GM18870 (cell line): ENCODE data around the gene EPB41L5.
"Not testable (repeated sequence)": the region's sequence is repeated elsewhere in the genome, so short reads cannot be mapped to it uniquely, and the experiment has no call there.

ENCODE experiments used
- ATAC-seq: cut with Tn5 transposase; IDR thresholded peaks from one replicate; pipeline ENCODE4 v1.9.1; 2021; ENCODE audit warnings: moderate library complexity; ENCODE audit not compliant: unreplicated experiment

Gene EPB41L5

DNA sequence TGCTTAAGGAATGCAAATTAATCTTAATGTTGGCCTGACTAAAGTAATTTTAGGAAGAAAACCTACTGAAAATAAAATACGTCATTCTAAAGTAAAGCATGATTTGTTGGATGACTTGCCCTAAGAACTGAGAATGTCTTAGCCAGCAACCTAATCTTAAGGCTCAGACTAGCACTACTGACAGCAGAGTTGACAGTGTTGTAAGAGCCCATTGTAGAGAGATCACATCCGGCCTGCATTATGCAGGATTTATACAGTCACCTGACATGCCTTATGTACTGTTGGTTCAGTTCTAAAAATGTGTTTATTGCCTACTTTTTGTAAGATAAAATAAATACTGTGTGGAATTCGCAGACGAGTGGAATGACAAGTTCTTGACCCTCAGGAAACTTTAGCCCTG, 128.0 kb downstream of the EPB41L5 start:
- ATAC-seq: no peak

DNA sequence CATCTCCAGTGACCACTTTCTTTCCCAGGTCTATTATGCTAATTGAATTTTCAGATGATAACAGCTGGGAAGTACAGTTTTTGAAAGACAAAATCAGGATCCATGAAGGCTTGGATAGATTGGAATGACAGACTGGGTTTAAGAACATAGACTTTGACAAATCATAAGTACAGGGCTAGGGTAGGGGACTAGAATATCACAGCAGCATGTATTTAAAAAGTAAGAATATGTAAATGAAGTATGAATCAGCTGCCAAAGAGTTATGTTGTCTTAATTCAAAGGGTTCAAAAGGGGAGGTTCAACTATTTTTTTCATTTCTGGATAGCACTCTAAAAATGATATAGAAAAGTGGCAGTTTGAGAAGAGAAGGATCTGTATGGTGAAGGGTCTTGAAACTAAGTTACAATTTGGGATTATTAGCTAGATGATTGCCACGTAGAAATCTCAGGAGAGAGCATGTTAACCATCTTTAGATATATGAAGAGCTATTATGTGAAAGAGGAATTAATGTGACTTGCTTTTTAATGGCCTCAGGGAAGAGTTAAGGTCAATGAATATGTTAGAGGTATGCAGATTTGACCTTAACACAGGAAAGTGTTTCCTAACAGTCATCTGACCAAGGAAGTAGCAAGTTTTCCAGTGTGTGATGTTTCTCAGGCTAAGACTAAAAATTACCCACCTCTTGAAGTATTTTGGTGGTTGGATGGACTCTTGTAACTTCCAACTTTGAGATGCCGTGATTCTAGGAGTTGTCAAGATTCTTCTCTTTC, 128.6 kb downstream of the EPB41L5 start:
- ATAC-seq: no peak

DNA sequence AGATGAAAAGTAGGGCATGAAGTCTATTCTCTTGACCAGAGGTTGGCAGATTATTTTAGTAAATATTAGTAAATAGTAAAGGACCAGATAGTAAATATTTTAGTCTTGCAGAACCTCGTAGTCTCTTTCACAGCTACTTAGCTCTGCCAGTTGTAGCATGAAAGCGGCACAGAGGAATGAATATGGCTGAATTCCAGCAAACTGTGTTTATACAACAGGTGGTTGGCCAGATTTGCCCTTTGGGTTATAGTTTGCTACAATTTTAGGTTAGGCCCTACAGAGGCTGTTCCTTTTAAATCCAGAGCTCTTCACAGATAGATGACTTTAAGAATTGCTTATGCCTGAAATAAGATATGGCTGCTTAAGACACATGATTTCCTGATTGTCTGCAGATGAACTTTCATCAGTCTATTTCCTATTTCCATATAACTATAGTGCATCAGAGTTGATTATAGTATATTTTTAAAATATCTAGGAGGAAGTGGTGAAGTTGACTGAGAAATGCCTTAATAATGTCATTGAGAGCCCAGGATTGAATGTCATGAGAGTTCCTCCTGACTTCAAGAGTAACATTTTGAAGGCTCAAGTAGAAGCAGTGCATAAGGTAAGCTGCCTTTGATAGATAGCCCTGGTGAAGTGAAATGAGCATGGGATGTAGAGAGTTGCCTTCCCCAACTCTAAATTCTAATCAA, 129.8 kb downstream of the EPB41L5 start:
- ATAC-seq: no peak

DNA sequence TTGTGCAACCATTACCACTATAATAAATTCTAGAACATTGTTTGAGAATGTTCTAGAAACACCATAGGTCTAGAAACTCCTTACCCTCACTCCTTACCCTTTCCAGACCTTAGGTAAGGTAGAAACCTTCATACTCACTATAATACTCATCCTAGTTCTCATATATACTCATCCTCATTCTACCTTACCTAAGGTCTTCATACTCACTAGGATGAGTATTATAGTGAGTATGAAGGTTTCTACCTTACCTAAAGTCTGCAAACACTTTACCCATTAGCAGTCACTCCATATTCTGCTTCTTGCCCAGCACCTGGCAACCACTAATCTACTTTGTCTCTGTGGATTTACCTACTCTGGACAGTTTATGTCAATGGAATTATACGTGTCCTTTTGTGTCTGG, 135.4 kb downstream of the EPB41L5 start:
- ATAC-seq: no peak

DNA sequence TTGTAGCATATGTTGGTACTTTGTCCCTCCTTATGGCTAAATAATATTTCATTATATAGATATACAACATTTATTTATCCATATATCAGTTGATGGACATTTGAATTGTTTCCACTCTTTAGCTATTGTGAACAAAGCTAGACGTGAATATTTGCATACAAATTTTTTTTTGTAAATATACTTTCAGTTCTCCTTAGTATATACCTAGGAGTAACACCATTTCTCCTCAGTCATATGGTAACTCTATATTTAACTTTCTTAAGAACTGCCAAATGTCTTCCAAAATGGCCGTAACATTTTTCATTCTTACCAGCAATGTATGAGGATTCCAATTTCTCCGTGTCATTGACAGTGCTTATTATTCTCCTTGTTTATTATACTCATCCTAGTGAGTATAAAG, 135.8 kb downstream of the EPB41L5 start:
- ATAC-seq: no peak

DNA sequence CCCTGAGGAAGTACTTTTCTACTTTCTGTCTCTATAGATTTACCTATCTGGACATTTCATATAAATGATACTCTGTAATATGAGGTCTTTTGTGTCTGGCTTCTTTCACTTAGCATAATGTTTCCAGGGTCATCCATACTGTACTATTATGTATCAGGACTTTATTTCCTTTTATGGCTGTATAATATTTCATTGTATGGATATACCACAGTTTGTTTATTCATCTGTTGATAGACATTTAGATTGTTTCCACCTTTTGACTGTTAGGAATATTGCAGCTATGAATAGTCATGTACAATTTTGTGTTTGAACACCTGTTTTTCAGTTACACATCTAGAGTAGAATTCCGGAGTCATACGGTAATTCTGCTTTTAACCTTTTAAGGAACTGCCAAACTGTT, 136.5 kb downstream of the EPB41L5 start:
- ATAC-seq: no peak

DNA sequence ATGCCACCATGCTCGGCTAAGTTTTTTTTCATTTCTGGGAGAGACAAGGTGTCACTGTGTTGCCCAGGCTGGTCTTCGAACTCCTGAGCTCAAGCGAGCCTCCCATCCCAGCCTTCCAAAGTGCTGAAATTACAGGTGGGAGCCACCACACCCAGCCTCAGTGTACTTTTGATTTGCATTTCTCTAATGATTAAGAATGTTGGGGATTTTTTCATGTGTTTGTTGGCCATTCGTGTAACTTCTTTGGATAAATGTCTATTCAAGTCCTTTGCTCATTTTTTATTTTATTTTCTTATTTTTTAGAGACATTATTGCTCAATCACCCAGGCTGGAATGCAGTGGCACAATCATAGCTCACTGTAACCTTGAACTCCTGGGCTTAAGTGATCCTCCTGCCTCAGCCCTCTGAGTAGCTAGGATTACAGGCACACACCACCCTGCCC, 137.2 kb downstream of the EPB41L5 start:
- no peak for ATAC-seq

DNA sequence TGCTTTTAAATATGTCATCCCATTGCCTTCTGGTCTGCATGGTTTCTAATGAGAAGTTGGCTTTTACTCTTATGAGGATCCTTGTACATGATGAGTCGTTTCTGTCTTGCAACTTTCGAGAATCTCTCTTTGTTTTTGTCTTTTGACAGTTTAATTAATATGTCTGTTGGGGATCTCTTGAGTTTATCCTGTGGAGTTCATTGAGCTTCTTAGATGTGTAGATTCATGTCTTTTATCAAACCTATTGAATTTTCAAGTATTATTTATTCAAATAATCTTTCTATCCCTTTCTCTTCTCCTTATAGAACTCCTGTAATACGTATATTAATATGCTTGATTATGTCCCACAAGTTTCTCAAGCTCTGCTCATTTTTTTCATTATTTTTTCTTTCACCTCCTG, 142.4 kb downstream of the EPB41L5 start:
- ATAC-seq: no peak

DNA sequence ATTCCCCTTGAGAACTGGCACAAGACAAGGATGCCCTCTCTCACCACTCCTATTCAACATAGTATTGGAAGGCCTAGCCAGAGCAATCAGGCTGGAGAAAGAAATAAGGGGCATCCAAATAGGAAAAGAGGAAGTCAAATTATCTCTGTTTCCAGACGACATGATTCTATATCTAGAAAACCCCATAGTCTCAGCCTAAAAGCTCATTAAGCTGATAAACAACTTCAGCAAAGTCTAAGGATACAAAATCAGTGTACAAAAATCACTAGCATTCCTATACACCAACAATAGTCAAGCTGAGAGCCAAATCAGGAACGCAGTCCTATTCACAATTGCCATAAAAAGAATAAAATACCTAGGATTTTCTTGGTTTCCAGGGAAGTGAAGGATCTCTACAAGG, 145.8 kb downstream of the EPB41L5 start:
- not testable (repeated sequence) for ATAC-seq

DNA sequence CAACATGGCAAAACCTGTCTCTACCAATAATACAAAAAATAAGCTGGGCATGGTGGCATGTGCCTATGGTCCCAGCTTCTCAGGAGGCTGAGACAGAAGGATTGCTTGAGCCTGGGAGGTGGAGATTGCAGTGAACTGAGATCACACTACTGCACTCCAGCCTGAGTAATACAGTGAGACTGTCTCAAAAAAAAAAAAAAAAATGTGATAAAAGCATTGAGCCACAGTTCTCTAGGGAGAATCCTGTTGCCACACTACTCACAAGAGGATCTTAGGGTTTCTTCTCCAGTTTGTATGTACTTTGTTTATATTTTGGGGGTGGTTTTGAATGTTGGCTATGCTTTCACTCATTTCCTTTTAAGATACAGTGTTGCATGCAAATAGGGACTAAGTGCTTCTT, 148.3 kb downstream of the EPB41L5 start:
- ATAC-seq: no peak

DNA sequence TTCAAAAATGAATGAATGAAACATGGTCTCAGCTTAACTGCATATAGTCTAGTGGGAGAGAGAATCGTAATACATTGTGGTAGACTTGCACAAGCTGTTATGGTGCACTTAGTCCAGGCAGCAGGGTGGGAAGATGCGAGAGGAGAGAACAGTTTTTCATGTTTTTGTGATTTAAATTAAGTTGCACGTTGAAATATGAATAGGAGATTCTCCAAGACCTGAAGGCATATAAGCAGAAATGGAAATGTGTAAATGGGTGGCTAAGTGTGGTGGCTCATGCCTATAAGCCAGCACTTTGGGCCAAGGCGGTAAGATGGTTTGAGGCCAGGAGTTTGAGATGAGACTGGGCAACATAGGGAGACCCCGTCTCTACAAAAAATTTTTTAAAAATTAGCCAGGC, 149.8 kb downstream of the EPB41L5 start:
- no peak for ATAC-seq

DNA sequence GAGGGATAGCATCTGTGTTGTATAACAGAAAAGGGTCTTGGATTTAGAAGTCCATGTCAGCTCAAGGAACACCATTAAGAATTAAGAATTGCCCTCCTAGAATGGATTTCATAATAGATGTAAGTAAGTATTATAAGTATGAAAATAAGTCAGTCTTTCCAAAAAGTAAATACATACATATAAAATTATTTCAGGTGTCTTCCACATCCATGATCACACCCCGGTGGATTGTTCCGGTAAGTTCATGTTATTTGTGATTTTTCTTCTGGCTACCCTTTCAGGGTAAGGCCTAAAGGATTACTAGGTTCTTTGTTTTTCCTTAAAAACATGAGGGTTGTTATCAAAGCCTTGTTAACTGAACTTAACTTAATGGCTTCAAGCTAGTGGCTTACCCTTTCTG, 154.4 kb downstream of the EPB41L5 start:
- no peak for ATAC-seq

DNA sequence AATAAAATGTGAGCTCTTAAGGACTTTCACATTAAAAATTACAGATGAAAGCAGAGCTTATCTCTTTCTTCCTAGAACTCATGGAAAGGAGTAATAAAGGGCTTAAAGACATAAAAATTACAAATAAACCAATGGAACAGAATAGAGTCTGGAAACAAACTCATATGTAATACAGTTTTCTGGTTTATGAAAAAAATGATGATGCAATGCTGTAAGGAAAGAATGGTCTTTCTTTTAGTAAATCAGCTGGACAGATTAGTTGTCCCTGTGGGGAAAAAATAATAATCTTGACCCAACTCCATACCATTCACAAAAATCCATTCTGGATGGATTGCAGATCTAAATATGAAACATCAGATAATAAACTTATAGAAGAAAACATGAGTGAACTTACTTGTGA, 156.1 kb downstream of the EPB41L5 start:
- ATAC-seq: no peak

DNA sequence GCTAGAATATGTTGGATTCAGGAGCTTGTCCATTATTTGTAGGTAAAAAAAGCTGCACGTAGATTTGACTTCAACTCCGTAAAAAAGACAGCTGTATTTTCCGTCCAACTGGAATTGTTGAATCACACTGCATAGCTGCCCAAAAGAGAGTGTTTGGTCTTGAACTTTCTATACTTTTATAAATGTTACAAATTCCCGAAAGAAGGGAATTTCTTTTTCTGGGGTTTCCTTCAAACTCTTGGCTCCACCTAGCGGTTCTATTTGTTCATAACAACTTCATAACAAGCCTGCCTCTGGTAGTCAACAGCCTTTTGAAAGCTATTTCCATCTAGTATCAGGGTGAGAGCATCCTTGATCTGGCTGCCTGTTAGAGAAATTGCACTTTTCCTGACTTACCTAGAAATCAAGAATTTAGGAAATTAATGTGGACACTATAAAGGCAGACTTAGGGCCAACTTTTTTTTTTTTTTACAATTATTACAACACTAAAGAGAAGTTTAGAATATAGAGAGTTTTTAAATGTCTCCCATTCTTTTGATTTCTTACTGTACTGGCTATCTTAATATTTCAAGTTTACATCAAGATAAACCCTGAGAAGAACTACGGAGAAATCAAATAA, 162.2 kb downstream of the EPB41L5 start:
- no peak for ATAC-seq

DNA sequence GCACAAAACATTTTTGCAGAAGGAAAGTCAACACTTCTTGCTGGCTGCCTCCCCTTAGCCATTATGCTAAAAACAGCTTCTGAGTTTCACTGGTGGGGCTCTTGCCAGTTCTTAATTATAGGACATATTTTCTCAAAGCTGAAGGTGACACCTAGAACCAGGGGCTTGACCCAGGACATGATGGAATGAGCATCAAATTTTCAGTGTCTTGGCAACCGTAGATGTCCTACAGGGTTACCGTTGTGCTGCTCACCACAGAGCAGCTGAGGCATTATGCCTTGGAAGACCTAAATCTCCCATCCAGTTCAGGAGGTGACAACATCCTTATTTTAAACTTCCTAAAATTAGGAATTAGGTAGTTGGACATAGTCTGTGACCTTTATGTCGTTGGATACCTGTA, 163.6 kb downstream of the EPB41L5 start:
- no peak for ATAC-seq

DNA sequence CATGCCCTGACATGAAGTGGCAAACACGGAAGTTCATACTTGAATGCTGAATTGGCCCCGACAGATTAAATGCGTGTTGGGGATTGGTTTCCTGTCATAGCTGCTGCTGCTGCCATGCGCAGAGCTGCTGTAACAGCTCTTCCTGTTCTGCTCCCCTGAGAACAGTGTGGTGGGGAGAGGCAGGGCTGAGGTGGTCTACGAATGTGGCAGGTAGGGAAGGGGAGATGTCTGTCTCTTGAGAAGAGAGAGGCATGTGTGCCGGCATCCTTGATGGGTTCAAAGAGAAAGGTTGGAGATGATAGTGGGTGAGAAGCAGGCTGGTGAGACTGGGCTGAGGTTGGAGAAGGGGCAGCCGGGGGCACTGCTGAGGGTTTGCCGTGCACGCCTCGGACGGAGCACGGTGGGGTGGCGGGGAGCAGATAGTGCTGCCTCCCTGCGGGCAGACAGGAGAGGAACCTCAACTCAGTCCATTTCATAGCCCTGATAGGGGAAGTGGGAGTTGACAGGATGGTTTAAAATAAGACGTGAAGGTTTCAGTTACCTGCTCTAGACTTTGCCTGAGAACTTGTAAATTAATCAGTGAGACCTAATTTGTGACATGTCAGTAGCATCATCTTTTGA, 164.2 kb downstream of the EPB41L5 start:
- ATAC-seq: peak; percentile 95

DNA sequence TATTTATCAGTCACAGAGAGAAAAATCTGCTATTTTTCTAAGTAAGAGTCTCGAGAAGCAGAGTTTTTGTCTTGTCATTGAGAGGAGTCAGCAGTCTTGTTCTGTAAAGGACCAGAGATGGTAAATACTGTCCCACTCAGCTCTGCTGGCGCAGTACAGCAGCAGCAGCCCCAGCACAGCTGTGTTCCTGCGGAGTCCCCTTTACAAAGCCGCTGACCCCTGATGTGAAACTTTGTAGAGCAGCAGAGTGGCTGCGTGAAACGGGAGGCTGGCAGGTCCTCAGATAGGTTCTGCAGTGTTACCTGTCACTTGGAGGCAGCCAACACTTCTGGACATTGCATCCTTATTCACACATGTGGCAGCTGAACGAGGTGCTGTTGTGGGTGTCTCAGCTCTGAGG, 165.1 kb downstream of the EPB41L5 start:
- no peak for ATAC-seq

DNA sequence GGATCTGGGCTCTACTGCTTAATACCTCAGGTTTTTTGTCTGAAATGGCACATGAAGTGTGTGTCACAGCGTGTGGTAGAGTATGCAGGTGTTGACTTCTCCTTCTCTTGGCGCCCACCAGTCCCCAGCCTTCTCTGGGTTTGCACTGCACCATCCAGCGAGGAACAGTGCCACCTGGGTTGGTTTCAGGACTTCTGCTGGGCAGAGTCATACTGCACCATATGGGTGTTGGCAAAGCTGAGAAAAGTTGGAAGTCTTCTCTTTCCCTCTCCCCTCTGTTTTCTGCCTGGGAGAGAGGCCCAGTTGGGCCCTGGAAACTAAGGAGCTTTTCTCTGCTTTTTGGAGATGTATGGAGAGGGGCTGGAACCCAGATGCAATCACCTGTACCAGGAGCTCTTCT, 166.5 kb downstream of the EPB41L5 start:
- ATAC-seq: no peak

DNA sequence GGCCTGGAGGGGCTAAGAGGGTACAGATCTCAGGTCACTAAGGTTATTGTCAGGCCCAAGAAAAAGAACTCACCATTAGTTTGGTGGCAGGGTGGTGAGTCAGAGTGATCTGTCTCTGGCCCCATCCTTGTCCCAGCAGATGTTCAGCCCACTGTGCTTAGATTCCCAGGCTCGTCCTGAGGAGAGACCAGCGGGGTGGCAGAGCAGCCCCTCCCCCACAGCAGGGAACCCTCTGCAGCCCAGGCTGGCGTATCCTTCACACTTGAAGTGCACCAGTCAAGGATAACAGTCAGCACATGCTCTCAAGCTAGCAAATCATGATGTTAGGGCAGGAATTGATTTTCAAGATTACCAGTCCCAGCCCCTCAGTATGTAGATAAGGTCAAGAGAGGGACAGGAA, 167.2 kb downstream of the EPB41L5 start:
- ATAC-seq: no peak

DNA sequence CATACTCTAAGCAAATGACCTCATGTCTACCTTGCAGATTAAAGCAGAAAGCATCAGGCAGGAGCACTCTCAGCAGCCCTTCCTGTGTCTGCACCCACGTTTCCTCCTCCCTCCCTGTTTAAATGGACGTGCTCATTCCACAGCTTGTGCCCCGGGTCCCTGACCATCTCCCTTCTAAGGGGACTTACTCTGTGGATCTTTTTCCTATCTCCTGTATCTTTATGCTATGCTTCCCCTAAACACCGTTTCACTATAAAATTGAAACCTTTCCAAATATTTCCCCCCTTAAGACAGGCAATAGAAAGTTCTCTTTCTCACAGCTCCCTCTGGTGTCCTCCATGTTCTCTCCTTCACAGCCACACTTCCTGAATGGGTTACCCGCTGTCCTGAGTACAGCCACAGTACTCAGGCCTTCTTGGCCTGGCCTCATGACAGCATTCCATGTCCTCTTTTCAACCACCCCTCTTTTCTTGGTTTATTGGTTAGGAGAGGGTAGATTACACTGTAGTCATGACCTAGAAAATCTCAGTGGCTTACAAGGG, 169.2 kb downstream of the EPB41L5 start:
- ATAC-seq: no peak

DNA sequence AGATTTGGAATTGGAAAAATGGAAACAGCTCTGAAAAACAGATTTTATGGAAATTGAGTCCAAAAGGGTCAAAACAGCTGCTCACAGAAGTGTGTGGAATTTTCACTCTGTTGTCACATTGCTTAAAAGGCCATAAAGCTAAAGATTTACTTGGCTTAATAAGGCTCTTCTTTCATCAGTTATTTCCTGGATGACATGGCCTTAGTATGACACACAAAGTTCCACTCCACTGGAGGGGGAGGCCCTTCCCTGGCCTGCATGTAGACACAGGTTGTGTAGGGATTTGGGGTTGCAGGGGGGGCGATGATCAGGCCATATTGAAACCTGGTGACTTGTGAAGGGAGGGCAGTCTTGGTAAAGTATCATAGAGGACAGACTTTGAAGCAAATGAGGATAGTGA, 176.3 kb downstream of the EPB41L5 start:
- no peak for ATAC-seq
